ENCODE measurements around the gene SPATA2L. TPM values are rescaled to one million over a fixed set of nuclear protein-coding genes. Genes with fewer than 3 reads are reported as not detected.

SPATA2L gene
- total and polyA plus RNA-seq, 10 donors: 4.6 to 16.9 (median 10.3) TPM

- WGBS, 5 donors: 92 to 100% (median 97%) methylated on average over 2 to 3 of the region's 3 CpGs
- Histone ChIP-seq H3K36me3 (peaks cover 11 to 100% (median 97%) of the 10 kb centered on the region in 6 donors), H3K9me3 (no peaks in the 10 kb centered on the region), H3K4me3 (no peak overlapping the region), H3K4me1 (peaks cover 2 to 60% (median 12%) of the 10 kb centered on the region in 6 donors), H3K27me3 (replicated peaks in 1 of 7) (no peaks in the 10 kb centered on the region), H3K27ac (no peak overlapping the region)
- intact Hi-C loops (cut with DNase I; ENCODE audit: low total_unique reads): no loop called here
- no peak for DNase-seq
- TF ChIP-seq POLR2A (IDR thresholded peaks at IDR 0.05) (no peak), CTCF (IDR thresholded peaks at IDR 0.05 in 8 of 11, conservative IDR thresholded peaks at IDR 0.05 in 3 of 11) (no peak), POLR2AphosphoS5 (IDR thresholded peaks at IDR 0.05) (no peak)
Measured at GRCh38 chr16:89736554-89736953, 35.0 kb upstream of the SPATA2L start.

GRCh38 chr16:89733792-89734191, 32.3 kb upstream of the SPATA2L start:
- DNase-seq: no peak
- 89 to 94% (median 92%) methylated on average over 21 of the region's 21 CpGs for WGBS, 5 donors
- Histone ChIP-seq H3K27me3 (replicated peaks in 1 of 7) (no peaks in the 10 kb centered on the region), H3K4me3 (no peak overlapping the region), H3K27ac (no peak overlapping the region), H3K36me3 (peaks cover 15 to 100% (median 98%) of the 10 kb centered on the region in 6 donors), H3K4me1 (peaks cover 2 to 82% (median 12%) of the 10 kb centered on the region in 6 donors), H3K9me3 (no peaks in the 10 kb centered on the region)
- intact Hi-C loops (cut with DNase I; ENCODE audit: low total_unique reads): no loop called here
- no peak for TF ChIP-seq CTCF (IDR thresholded peaks at IDR 0.05 in 8 of 11, conservative IDR thresholded peaks at IDR 0.05 in 3 of 11)
- TF ChIP-seq POLR2A (IDR thresholded peaks at IDR 0.05): no peak
- peak; percentile 11 to 68 (median 27) for TF ChIP-seq POLR2AphosphoS5 (IDR thresholded peaks at IDR 0.05)

GRCh38 chr16:89733322-89733721, 31.8 kb upstream of the SPATA2L start:
- Histone ChIP-seq H3K36me3 (peaks cover 15 to 100% (median 98%) of the 10 kb centered on the region in 6 donors), H3K4me3 (no peak overlapping the region), H3K27me3 (replicated peaks in 1 of 7) (no peaks in the 10 kb centered on the region), H3K9me3 (no peaks in the 10 kb centered on the region), H3K27ac (no peak overlapping the region), H3K4me1 (peaks cover 2 to 81% (median 12%) of the 10 kb centered on the region in 6 donors)
- 76 to 93% (median 91%) methylated on average over 16 to 17 of the region's 17 CpGs for WGBS, 5 donors
- no peak for DNase-seq
- intact Hi-C loops (cut with DNase I; ENCODE audit: low total_unique reads): no loop called here
- no peak for TF ChIP-seq POLR2A (IDR thresholded peaks at IDR 0.05)
- peak in 1 of 3 donors; percentile 48 for TF ChIP-seq POLR2AphosphoS5 (IDR thresholded peaks at IDR 0.05)

- H3K4me1 ChIP-seq: peaks cover 2 to 79% (median 11%) of the 10 kb centered on the region in 6 donors
- DNase-seq: no peak
- H3K36me3 ChIP-seq: peaks cover 11 to 100% (median 98%) of the 10 kb centered on the region in 6 donors
- WGBS, 5 donors: 83 to 95% (median 93%) methylated on average over 9 of the region's 9 CpGs
- H3K27ac ChIP-seq: no peak overlapping the region
- H3K9me3 ChIP-seq: no peaks in the 10 kb centered on the region
- no peak for TF ChIP-seq POLR2A (IDR thresholded peaks at IDR 0.05)
- no peak for TF ChIP-seq CTCF (IDR thresholded peaks at IDR 0.05 in 8 of 11, conservative IDR thresholded peaks at IDR 0.05 in 3 of 11)
- no peak for TF ChIP-seq POLR2AphosphoS5 (IDR thresholded peaks at IDR 0.05)
- H3K4me3 ChIP-seq: no peak overlapping the region
- intact Hi-C loops (cut with DNase I; ENCODE audit: low total_unique reads): no loop called here
- H3K27me3 ChIP-seq (replicated peaks in 1 of 7): no peaks in the 10 kb centered on the region
Measured at GRCh38 chr16:89732918-89733242, 31.4 kb upstream of the SPATA2L start.
